ENCODE measurements around the gene SPN.
"Not testable (repeated sequence)": the region's sequence is repeated elsewhere in the genome, so short reads cannot be mapped to it uniquely, and the experiment has no call there.

SPN gene

GRCh38 chr16:29680180-29680598, 17.1 kb downstream of the SPN start:
- no peak for FAIRE-seq

- FAIRE-seq: no peak
These were observed 20.6 kb downstream of the SPN start for GRCh38 chr16:29683543-29684090.

- FAIRE-seq: no peak
These were observed 21.6 kb downstream of the SPN start for GRCh38 chr16:29684679-29685078.

GRCh38 chr16:29686740-29687332, 23.8 kb downstream of the SPN start:
- no peak for FAIRE-seq

- FAIRE-seq: no peak
These were observed 24.7 kb downstream of the SPN start for GRCh38 chr16:29687755-29688154.

GRCh38 chr16:29688172-29688571, 25.1 kb downstream of the SPN start:
- no peak for FAIRE-seq

GRCh38 chr16:29689490-29690351, 26.7 kb downstream of the SPN start:
- not testable (repeated sequence) for FAIRE-seq

GRCh38 chr16:29692606-29693005, 29.6 kb downstream of the SPN start:
- not testable (repeated sequence) for FAIRE-seq

GRCh38 chr16:29694384-29695195, 31.5 kb downstream of the SPN start:
- FAIRE-seq: no peak

- not testable (repeated sequence) for FAIRE-seq
These were observed 32.6 kb downstream of the SPN start for GRCh38 chr16:29695675-29696074.

- no peak for FAIRE-seq
These were observed 33.9 kb downstream of the SPN start for GRCh38 chr16:29696881-29697331.

- no peak for FAIRE-seq
These were observed 34.3 kb downstream of the SPN start for GRCh38 chr16:29697391-29697790.

- FAIRE-seq: no peak
These were observed 35.0 kb downstream of the SPN start for GRCh38 chr16:29698042-29698441.

- no peak for FAIRE-seq
These were observed 35.7 kb downstream of the SPN start for GRCh38 chr16:29698484-29699323.

GRCh38 chr16:29699324-29700219, 36.5 kb downstream of the SPN start:
- FAIRE-seq: no peak

GRCh38 chr16:29700253-29700987, 37.4 kb downstream of the SPN start:
- FAIRE-seq: peak; percentile 84

- FAIRE-seq: no peak
These were observed 38.1 kb downstream of the SPN start for GRCh38 chr16:29701214-29701555.

GRCh38 chr16:29702269-29702668, 39.2 kb downstream of the SPN start:
- FAIRE-seq: no peak

GRCh38 chr16:29705030-29705429, 42.0 kb downstream of the SPN start:
- FAIRE-seq: no peak

GRCh38 chr16:29707160-29707559, 44.1 kb downstream of the SPN start:
- not testable (repeated sequence) for FAIRE-seq
